Measurements from ENCODE around the gene AHRR.

The AHRR gene

GRCh38 chr5:439181-439580 is 117.7 kb downstream of the AHRR start:
- no peak for DNase-seq (ENCODE audit: low read depth in 2 of 3, low spot score in 1 of 3)

GRCh38 chr5:439636-440035 is 118.1 kb downstream of the AHRR start:
- no peak for DNase-seq (ENCODE audit: low read depth in 2 of 3, low spot score in 1 of 3)

GRCh38 chr5:440401-441201 is 119.1 kb downstream of the AHRR start:
- no peak for DNase-seq (ENCODE audit: low read depth in 2 of 3, low spot score in 1 of 3)

- no peak for DNase-seq (ENCODE audit: low read depth in 2 of 3, low spot score in 1 of 3)
Observed at GRCh38 chr5:441996-442334, 120.5 kb downstream of the AHRR start.

- peak; percentile 42 to 68 (median 55) for DNase-seq (ENCODE audit: low read depth in 2 of 3, low spot score in 1 of 3)
Observed at GRCh38 chr5:442335-443238, 121.1 kb downstream of the AHRR start, which contains the start of gene EXOC3. Gene EXOC3 (plus strand): TSS chr5:443176. CDS start chr5:446206, 3,030 bp downstream.

- peak in 1 of 3 donors; percentile 26 for DNase-seq (ENCODE audit: low read depth in 2 of 3, low spot score in 1 of 3)
Observed at GRCh38 chr5:443239-444151, 122.0 kb downstream of the AHRR start.

- no peak for DNase-seq (ENCODE audit: low read depth in 2 of 3, low spot score in 1 of 3)
Observed at GRCh38 chr5:444226-444625, 122.7 kb downstream of the AHRR start.

- DNase-seq (ENCODE audit: low read depth in 2 of 3, low spot score in 1 of 3), result no peak
Observed at GRCh38 chr5:445591-445990, 124.1 kb downstream of the AHRR start.

GRCh38 chr5:446066-446882 is 124.8 kb downstream of the AHRR start:
- DNase-seq (ENCODE audit: low read depth in 2 of 3, low spot score in 1 of 3), result no peak

- DNase-seq (ENCODE audit: low read depth in 2 of 3, low spot score in 1 of 3), result no peak
Observed at GRCh38 chr5:446883-447263, 125.4 kb downstream of the AHRR start.

- no peak for DNase-seq (ENCODE audit: low read depth in 2 of 3, low spot score in 1 of 3)
Observed at GRCh38 chr5:447501-447900, 126.0 kb downstream of the AHRR start.

GRCh38 chr5:448061-448765 is 126.7 kb downstream of the AHRR start:
- DNase-seq (ENCODE audit: low read depth in 2 of 3, low spot score in 1 of 3), result no peak

- DNase-seq (ENCODE audit: low read depth in 2 of 3, low spot score in 1 of 3), result no peak
Observed at GRCh38 chr5:448766-449090, 127.2 kb downstream of the AHRR start.

GRCh38 chr5:449151-449550 is 127.6 kb downstream of the AHRR start:
- DNase-seq (ENCODE audit: low read depth in 2 of 3, low spot score in 1 of 3), result no peak

- DNase-seq (ENCODE audit: low read depth in 2 of 3, low spot score in 1 of 3), result no peak
Observed at GRCh38 chr5:451587-452458, 130.3 kb downstream of the AHRR start.

- DNase-seq (ENCODE audit: low read depth in 2 of 3, low spot score in 1 of 3), result no peak
Observed at GRCh38 chr5:452978-453710, 131.6 kb downstream of the AHRR start.

- DNase-seq (ENCODE audit: low read depth in 2 of 3, low spot score in 1 of 3), result no peak
Observed at GRCh38 chr5:453725-454481, 132.4 kb downstream of the AHRR start.

All from stimulated activated CD4-positive, alpha-beta T cell treated with anti-CD3 and anti-CD28 coated beads, Interleukin-12 subunit alpha, Interleukin-12 subunit beta, amount 100 ng/mL, for 48 hours (primary cell).